Stimulated activated CD8-positive, alpha-beta memory T cell treated with anti-CD3 and anti-CD28 coated beads, Interleukin-2, amount 100 ng/mL, for 48 hours (primary cell): ENCODE data around the gene RABEP2.
"Not testable (repeated sequence)": the region's sequence is repeated elsewhere in the genome, so short reads cannot be mapped to it uniquely, and the experiment has no call there.

Experiments
- DNase-seq, 2 donors: peaks; one replicate each; pipeline ENCODE4 v3.0.0-alpha.2; 2020; ENCODE audit warnings: low read depth in 2 of 2

RABEP2 gene

DNA sequence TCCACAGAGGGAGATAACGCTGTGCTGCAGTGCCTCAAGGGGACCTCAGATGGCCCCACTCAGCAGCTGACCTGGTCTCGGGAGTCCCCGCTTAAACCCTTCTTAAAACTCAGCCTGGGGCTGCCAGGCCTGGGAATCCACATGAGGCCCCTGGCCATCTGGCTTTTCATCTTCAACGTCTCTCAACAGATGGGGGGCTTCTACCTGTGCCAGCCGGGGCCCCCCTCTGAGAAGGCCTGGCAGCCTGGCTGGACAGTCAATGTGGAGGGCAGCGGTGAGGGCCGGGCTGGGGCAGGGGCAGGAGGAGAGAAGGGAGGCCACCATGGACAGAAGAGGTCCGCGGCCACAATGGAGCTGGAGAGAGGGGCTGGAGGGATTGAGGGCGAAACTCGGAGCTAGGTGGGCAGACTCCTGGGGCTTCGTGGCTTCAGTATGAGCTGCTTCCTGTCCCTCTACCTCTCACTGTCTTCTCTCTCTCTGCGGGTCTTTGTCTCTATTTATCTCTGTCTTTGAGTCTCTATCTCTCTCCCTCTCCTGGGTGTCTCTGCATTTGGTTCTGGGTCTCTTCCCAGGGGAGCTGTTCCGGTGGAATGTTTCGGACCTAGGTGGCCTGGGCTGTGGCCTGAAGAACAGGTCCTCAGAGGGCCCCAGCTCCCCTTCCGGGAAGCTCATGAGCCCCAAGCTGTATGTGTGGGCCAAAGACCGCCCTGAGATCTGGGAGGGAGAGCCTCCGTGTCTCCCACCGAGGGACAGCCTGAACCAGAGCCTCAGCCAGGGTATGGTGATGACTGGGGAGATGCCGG is 7.5 kb upstream of the RABEP2 start:
- DNase-seq = no peak

DNA sequence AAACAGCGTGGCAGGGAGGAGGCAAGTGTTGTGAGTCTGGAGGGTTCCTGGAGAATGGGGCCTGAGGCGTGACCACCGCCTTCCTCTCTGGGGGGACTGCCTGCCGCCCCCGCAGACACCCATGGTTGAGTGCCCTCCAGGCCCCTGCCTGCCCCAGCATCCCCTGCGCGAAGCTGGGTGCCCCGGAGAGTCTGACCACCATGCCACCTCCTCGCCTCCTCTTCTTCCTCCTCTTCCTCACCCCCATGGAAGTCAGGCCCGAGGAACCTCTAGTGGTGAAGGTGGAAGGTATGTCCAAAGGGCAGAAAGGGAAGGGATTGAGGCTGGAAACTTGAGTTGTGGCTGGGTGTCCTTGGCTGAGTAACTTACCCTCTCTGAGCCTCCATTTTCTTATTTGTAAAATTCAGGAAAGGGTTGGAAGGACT is 6.8 kb upstream of the RABEP2 start, which contains the start of gene CD19:
TSS of gene CD19 (plus strand) at position 171 of the 425 bp plus-strand sequence. CDS start at position 201, 30 bp downstream.
- DNase-seq = no peak

DNA sequence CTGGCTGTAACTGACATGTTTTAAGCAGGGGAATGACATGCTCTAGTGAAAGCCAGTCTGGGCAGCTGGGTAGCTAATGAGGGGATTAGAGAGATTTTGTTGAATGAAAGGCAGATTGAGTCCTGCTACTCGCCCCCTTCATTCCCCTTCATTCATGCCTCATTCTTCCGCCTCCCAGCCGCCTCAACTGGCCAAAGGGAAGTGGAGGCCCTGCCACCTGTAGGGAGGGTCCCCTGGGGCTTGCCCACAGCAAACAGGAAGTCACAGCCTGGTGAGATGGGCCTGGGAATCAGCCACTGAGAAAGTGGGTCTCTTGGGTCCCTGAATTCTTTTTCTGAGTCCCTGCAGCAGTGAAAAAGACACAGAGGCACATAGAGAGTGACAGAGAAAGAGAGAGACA is 5.6 kb upstream of the RABEP2 start:
- DNase-seq = no peak

DNA sequence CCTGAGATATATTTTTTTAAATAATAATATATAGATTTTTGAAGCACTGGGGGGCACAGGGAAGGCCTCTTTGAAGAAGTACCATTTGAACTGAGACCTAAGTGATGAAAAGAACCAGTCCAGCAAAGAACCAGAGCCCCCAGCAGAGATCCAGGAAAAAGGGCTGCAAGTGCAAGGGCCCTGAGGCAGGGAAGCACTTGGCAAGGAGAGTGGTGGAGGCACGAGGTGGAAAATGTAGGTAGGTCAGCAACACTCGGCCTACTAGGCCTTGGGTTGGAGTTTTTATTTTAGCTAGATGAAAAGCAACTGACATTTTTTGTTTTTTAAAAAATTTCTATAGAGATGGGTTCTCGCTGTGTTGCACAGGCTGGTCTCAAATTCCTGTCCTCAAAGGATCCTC is 5.2 kb upstream of the RABEP2 start:
- no peak for DNase-seq

DNA sequence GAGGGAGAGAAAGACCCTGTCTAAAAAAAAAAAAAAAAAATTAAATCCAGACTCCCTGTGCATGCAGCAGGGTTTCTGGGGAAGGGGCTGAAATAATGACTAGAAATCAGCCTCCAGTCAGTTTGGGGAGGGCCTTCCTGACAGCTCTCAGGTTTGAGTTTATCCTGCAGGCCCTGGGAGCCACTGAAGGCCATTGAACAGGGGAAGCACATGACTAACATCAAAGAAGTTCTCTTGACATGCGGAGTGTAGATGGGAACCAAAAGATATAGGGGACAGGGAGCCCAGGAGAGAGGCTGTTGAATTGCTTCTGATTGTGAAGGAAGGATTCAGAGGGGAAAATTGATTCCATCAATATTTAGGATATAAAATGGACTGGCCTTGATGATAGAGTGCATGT is 2.8 kb upstream of the RABEP2 start:
- DNase-seq = no peak

DNA sequence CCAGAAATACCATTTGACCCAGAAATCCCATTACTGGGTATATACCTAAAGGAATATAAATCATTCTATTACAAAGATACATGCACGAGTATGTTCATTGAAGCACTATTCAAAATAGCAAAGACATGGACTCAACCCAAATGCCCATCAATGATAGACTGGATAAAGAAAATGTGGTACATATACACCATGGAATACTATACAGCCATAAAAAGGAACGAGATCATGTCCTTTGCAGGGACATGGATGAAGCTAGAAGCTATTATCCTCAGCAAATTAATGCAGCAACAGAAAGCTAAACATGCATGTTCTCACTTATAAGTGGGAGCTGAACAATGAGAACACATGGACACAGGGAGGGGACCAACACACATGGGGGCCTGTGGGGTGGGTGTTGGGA is 1.2 kb upstream of the RABEP2 start:
- not testable (repeated sequence) for DNase-seq

DNA sequence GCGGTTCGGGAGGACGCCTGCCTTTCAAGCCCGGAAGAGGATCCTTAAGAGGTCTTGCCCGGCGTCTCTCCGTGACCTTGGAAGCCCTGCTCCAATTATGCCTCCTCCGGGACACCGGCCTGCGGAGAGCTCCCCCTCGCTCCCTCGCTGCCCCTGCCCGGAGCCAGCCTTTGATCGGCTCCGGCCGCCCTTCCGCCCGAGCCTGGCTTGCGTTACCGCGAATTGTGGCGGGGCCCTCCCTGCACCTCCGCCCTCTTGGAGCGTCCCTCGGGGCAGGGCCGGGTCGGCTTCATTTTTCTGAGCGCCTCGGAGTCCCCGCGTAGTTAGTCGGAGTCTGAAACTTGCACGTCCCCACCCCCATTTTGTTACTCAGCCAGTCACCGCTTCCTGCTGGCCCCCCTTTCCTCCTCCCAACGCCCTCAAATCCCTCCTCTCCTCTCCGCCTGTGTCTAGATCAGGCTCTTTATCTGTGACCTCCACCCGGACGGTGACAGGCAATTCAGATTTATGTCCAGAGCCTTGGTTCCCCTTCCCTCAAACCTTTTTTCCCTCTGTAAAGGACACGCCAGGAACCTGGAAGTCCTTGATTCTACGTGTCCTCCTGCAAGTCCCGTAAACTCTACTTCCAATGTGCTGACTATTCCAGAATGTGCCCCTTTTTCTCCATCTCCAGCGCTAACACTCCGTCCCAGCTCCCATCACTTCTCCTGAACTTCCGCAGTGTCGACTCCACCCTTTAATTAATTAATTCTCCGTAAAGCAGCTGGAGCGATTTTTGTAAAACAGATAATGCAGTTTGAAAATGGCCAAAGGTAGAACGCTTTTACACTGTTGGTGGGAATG is 569 bp upstream of the RABEP2 start:
- peak; percentile 75 to 78 for DNase-seq

DNA sequence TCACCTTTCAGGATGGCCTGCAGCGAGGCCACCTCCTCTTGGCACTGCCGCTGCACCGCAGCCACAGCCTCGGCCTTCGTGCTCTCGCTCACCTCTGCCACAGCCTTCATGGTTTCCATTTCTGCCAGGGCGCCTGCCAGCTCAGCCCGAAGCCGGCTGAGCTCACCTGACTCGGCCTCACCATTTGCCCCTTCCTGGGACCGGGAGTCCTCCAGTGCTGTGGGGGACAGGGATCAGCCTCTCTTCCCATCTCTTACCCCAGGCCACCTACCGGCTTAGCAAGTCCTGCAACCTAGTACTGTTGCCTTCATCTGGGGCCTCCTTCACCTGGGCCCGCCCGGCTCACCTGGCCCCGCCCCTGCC is 658 bp downstream of the RABEP2 start:
- no peak for DNase-seq

DNA sequence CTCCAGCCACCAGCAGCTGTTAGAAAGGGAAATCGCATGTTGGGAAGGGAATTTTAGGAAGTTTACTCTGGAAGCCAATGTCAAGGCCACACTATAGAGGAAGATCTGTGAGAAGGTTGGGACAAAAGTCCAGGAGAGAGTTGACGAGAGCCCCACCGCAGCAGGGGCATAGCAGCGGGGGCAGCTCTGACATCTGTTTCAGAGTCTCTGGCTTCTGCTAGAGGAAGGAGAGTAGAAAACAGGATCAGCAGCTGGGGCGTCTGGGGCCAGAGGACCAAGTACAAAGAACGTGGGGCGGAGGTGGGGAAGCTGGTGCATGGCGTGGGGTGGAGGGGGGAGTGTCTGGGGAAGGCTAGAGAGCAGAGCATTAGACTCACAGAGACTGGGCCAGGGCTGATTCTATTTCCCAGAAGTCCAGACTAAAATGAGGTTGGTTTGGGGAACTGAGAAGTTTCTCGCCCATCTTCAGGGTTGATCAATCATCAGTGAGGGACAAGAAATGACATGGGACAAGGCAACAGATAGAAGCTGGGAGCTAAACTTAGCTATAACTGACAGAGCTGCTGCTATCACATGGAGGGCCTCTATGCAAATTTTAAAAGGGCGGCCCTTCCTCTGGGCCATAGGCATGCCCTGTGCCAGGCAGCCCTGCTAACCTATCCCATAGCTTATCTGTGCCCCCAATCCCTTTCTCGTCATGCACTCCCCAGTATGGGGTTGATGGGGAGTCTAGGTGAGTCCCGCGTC is 1.2 kb downstream of the RABEP2 start:
- no peak for DNase-seq

DNA sequence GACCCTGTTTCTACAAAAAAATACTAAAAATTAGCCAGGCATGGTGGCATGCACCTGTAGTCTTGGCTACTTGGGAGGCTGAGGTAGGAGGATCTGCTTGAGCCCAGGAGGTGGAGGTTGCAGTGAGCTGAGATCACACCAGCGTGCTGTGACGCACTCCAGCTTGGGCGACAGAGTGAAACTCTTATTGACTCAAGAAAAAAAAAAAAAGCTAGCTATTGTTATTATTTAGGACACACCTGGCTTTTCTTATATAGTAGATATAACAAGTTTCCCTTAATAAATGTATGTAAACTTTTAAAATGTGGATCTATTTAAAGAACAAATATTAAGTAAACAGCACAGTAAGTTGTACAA is 1.8 kb downstream of the RABEP2 start:
- no peak for DNase-seq

DNA sequence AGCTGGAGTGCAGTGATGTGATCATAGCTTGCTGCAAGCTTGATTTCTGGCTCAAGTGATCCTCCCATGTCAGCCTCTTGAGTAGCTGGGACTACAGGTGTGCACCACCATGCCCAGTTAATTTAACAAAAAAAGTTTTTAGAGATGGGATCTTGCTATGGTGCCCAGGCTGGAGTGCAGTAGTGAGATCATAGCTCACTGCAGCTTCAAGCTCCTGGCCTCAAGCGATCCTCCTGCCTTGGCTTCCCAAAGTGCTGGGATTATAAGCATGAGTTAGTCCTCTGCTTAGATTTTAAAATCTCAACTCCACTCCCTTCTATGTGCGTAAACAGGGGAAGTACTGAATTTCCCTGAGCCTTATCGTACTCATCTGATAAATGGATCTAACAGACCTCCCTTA is 6.3 kb downstream of the RABEP2 start:
- DNase-seq = no peak

DNA sequence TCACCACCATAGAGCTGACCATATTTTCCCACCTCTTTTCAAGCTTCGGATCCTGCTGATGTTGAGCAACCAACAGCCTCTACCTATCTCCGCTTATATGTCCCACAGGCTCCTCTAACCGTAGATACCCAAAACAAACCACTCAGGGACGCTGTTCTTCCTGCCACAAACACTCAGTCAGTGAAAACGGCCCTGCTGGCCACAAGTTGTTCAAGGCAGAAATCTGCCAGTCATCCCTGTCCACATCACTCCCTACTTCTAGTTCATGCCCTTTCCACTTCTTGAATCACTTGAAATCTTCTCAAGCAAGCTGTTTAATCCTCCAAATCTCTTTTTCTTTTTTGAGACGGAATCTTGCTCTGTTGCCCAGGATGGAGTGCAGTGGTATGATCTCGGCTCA is 7.9 kb downstream of the RABEP2 start:
- no peak for DNase-seq

DNA sequence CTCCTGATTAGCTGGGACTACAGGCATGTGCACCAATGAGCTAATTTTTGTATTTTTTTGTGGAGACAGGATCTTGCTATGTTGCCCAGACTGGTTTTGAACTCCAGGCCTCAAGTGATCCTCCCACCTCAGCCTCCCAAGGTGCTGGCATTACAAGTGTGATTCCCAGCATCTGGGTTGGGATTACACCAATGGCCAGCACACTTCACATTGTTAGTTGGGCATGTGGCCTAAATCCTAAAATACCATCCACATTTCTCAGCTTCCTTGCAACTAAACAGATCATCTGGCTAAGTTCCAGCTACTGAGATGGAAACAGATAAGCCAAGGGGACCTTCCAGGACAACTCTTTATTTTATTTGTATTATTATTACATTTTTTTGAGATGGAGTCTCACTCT is 9.9 kb downstream of the RABEP2 start:
- DNase-seq = no peak

DNA sequence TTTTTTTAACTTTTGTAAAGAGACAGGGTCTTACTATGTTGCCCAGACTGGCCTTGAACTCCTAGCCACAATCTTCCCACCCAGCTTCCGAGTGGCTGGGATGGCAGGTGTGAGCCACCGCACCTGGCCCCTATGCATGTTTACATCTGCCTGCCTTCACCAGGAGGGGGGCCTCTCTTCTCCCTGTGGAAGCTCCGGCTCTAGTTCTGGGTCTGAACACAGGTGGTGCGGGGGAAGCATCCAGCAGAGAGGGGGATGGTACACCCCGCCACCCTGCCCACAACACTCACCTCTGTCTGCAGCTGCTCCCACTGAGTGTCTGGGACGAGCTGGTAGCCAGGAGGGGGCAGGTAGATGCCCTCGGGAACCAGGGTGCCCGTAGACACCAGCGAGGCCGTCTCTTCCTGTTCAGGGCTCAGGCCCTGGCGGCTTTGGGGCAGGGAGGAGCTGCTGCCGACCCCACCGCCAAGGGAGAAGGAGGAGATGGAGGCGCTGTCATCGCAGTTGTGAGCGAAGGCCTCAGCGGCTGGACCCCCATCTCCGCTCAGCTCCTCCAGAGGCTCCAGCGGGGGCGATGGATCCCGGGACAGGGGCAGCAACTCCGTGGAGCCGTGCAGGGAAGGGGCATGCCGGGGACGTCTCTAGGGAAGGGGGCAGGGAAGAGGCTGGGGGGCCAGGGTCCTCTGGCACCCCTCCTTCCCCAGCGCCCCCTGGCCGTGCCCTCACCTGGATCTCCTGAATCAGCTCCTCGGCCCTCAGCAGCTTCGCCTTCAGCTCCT is 10.9 kb downstream of the RABEP2 start:
- DNase-seq = no peak

DNA sequence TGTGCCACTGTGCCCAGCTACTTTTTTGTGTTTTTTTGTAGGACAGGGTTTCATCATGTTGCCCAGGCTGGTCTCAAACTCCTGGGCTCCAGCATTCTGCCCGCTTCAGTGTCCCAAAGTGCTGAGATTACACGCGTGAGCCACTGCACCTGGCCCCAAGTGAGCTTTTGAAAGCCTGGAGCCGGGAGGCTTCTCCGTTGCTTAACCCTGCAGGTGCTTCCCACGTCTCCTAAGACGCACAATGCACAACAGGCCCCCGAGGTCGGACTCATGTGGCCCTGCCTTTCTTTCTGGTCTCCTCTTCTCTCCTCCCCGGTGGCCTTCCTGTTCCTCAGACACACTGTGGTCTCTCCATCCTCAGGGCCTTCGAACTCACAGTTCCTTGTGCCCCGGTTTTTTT is 12.5 kb downstream of the RABEP2 start:
- no peak for DNase-seq

DNA sequence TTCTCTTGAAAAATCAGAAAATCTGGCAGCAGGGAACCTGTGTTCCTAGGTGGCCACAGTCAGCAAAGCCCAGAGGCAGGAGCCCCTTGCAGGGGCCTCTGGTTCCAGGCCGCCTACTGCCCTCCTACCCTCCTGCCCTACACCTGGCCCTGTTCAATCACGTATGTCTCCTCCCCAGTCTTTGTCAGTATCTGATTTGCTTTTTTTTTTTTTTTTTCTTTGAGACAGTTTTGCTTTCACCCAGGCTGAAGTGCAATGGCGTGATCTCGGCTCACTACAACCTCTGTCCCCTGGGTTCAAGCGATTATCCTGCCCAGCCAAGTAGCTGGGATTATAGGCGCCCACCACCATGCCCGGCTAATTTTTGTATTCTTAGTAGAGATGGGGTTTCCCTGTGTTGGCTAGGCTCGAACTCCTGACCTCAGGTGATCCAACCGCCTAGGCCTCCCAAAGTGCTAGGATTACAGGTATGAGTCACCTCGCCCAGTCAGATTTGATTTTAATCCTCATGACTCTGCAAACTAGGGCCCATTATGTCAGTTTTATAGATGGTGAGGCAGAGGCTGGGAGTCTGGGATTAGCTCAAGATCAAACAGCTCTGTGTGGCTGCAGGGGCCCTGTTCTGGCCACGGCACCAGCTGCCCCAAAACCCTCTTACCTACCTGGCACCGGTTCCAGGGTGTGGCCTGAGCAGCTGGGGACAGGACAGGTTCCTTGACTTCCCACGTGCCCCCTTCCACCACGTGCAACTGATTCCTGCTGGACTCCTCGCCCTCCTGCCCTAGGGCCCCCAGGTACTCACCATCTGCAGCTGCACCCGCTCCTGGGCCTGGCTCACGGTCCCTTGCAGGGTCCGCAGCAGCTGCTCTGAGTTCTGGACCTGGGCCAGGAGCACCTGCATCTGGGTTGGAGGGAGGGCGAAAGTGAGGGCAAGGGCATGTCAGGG is 14.7 kb downstream of the RABEP2 start:
- no peak for DNase-seq

DNA sequence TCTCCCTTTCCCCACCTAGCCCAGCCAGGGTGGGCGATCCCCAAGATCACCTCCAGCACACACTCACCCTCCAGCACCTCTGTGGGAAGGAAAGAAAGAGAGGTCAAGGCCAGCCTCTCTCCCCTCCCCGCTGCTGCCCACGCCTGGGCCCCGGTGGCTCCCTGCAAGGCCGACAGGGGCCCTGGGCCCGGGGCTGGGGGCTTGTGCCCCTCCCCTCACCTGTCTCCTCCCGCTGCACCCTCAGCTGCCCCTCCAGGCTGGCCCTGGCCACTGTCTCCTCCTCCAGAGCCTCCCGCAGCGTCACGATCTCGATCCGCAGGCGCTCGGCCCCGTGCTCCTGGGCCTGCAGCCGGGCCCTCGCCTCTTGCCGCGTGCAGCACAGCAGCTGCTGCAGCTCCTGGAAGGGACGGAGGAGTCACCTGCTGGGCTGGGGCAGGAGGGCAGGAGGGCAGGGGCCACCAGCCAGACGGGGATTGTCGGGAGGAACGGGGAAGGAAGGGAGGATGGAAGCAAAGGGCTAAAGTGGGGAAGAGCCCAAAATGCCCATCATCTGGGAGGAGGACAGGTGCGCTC is 19.2 kb downstream of the RABEP2 start:
- no peak for DNase-seq

DNA sequence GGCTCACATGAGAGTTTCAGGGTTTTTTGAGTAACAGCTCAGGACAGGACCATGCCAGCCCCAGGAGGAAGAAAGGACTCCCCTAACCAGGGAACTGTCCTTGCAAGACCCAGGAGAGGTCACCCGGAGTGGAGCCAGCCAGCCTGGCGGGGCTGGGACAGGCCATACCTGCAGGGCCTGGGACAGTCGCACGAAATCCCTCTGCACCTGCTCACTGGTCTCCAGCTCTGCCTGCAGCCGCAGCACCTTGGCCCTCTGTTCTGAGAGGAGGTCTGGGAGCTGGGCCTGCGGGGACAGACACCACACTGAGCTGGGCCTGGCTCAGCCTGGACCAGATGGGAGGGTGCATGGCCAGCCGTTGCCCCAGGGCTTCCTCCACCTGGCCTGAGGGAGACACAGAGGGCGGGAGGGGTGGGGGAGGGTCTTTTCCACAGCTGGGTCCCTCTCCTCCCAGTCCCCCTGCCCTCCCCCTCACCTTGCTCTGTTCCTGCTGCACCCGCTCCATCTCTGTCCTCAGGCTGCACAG is 19.7 kb downstream of the RABEP2 start:
- no peak for DNase-seq

DNA sequence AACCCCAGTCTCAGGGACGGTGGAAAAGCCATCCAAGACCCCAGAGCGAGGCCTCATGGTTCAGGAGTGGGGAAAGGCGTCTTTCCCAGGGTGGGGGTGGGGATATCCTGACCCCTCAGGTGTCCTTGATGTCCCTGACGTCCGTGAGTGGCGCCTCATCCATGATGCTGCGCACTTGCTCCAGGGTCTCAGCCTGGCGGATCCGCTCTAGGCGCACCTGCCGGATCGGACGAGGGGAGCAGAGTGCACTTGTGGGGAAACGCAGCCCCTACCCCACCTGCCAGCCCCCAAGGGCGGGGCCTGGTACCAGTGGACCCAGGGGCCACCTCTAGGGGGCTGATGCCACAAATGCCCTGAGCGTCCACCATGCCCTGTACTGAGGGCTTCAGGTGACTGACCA is 20.2 kb downstream of the RABEP2 start:
- DNase-seq = no peak

DNA sequence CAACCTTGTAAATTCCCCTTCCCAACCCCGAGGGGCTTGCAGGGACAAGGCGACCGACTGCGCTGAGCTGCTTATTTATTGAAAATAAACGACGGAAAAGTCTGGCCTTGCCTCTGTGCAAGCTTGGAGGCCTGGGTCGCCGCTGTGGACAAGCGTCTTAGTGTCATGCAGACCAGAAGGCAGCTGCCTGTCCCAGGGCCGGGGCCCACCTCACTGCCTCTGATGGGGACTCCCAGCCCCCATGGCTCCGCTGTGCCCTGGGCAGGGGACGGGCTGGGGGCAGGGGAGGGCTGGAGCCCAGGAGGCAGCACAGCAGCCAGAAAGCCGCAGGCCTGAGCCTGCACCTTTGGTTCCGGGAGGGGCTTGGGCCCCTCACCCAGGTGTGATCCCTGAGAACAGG is 20.7 kb downstream of the RABEP2 start:
- DNase-seq = no peak
